Common myeloid progenitor, CD34-positive (primary cell): ENCODE measurements around the gene STX8.

Experiments used
- CTCF ChIA-PET: fragments of 350-600 bp; sonication (Branson Sonifier 250); formaldehyde crosslinking; loops from one replicate; lab custom pipeline; 2021; ENCODE audit warnings: antibody characterized with exemption; lab: Charles Lee
- POLR2A ChIA-PET: fragments of 350-600 bp; sonication (Branson Sonifier 250); formaldehyde crosslinking; loops from one replicate; lab custom pipeline; 2021; ENCODE audit warnings: antibody characterized with exemption; lab: Charles Lee
- DNase-seq, 3 donors: peaks; one replicate each; pipeline versions ENCODE4 v3.0.0 to v3.0.0-alpha.2; 2013
- H3K27ac ChIP-seq, 2 experiments: 1 replicate in 1 of 2; 2 replicates in 1 of 2; pipeline ENCODE4 v1.7.0; 2013; ENCODE audit warnings: inconsistent platforms in 2 of 2, low read length in 2 of 2, mild to moderate bottlenecking in 2 of 2, low read depth in 1 of 2, moderate library complexity in 1 of 2; ENCODE audit not compliant: severe bottlenecking in 2 of 2, insufficient read depth in 1 of 2, poor library complexity in 1 of 2
- H3K27me3 ChIP-seq, 5 experiments: replicated peaks in 2 of 5; 1 replicate in 3 of 5; 2 replicates in 2 of 5; pipeline versions ENCODE4 v1.6.1 to v1.7.0; 2013; ENCODE audit warnings: low read length in 4 of 5, mild to moderate bottlenecking in 2 of 5, moderate library complexity in 2 of 5, inconsistent platforms in 1 of 5; ENCODE audit not compliant: insufficient read depth in 5 of 5, control insufficient read depth in 4 of 5
- H3K36me3 ChIP-seq, 4 experiments: 1 replicate in 2 of 4; 2 replicates in 2 of 4; pipeline versions ENCODE4 v1.6.1 to v1.7.0; 2013; ENCODE audit warnings: low read length in 3 of 4, control low read depth in 1 of 4, mild to moderate bottlenecking in 1 of 4; ENCODE audit not compliant: control insufficient read depth in 4 of 4, insufficient read depth in 4 of 4
- H3K4me1 ChIP-seq, 4 experiments: 1 replicate in 3 of 4; 2 replicates in 1 of 4; pipeline versions ENCODE4 v1.6.1 to v1.7.1; 2013; ENCODE audit warnings: low read length in 3 of 4, mild to moderate bottlenecking in 3 of 4, control low read depth in 1 of 4, inconsistent platforms in 1 of 4, moderate library complexity in 1 of 4; ENCODE audit not compliant: control insufficient read depth in 4 of 4, insufficient read depth in 4 of 4; ENCODE audit errors: control extremely low read depth in 1 of 4
- H3K4me3 ChIP-seq, 7 experiments: 1 replicate in 4 of 7; 2 replicates in 3 of 7; pipeline versions ENCODE4 v1.5.1 to v1.7.0; 2013; ENCODE audit warnings: mild to moderate bottlenecking in 7 of 7, low read length in 6 of 7, moderate library complexity in 6 of 7, inconsistent platforms in 2 of 7, low read depth in 2 of 7, control low read depth in 1 of 7; ENCODE audit not compliant: insufficient read depth in 4 of 7, control insufficient read depth in 1 of 7; ENCODE audit errors: extremely low read depth in 1 of 7
- H3K9me3 ChIP-seq, 5 experiments: 1 replicate in 4 of 5; 2 replicates in 1 of 5; pipeline versions ENCODE4 v1.6.1 to v1.7.1; 2013; ENCODE audit warnings: low read length in 4 of 5, mild to moderate bottlenecking in 2 of 5, inconsistent platforms in 1 of 5, low read depth in 1 of 5, moderate library complexity in 1 of 5; ENCODE audit not compliant: control insufficient read depth in 4 of 5, insufficient read depth in 2 of 5; ENCODE audit errors: control extremely low read depth in 1 of 5
- WGBS: methylation state at CpG from one replicate; pipeline ENCODE4 v1.1.5; 2013; ENCODE audit not compliant: insufficient coverage; 5-methylcytosine and 5-hydroxymethylcytosine counted together

The STX8 gene

DNA sequence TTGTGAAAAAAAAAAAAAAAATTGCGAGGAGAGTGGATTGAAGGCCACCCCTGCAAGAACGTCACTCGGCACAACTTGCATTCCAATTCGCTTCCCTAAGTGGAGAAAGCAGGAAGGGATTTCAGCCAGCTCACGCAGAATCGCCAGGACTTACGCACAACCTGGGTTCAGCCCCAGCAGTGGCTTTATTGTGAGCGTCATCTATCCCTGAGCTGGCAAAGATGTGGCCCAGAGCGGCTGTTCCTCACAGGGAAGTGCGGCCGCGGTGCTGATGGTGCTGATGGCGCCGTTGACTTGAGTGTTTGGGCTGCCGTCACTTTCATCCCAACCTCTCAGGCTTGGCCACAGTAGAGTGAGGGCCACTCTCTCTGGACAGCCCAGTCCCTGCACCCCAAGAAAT, 356.7 kb downstream of the STX8 start:
- H3K27me3 ChIP-seq: no peaks in the 10 kb centered on the region
- 98% methylated on average over 14 of the region's 15 CpGs for WGBS
- H3K4me3 ChIP-seq: no peak overlapping the region
- ChIA-PET CTCF (no interaction called here), POLR2A (interaction anchor here (0.7 kb wide), 1 partner anchor 13 kb away, joined by 3 read pairs; no protein-coding TSS in a partner anchor)
- H3K9me3 ChIP-seq: peaks cover 0 to 12% (median 4%) of the 10 kb centered on the region in 5 experiments
- no peaks in the 10 kb centered on the region for H3K4me1 ChIP-seq
- H3K36me3 ChIP-seq: no peaks in the 10 kb centered on the region
- no peak overlapping the region for H3K27ac ChIP-seq
- no peak for DNase-seq

GRCh38 chr17:9218064-9218635, 357.5 kb downstream of the STX8 start:
- Histone ChIP-seq H3K27ac (no peak overlapping the region), H3K4me3 (no peak overlapping the region), H3K27me3 (no peaks in the 10 kb centered on the region), H3K36me3 (no peaks in the 10 kb centered on the region), H3K9me3 (peaks cover 0 to 12% (median 4%) of the 10 kb centered on the region in 5 experiments), H3K4me1 (no peaks in the 10 kb centered on the region)
- no peak for DNase-seq
- ChIA-PET CTCF (no interaction called here), POLR2A (interaction anchor here (0.7 kb wide), 1 partner anchor 14 kb away, joined by 3 read pairs; no protein-coding TSS in a partner anchor)
- 96% methylated on average over 6 of the region's 8 CpGs for WGBS

DNA sequence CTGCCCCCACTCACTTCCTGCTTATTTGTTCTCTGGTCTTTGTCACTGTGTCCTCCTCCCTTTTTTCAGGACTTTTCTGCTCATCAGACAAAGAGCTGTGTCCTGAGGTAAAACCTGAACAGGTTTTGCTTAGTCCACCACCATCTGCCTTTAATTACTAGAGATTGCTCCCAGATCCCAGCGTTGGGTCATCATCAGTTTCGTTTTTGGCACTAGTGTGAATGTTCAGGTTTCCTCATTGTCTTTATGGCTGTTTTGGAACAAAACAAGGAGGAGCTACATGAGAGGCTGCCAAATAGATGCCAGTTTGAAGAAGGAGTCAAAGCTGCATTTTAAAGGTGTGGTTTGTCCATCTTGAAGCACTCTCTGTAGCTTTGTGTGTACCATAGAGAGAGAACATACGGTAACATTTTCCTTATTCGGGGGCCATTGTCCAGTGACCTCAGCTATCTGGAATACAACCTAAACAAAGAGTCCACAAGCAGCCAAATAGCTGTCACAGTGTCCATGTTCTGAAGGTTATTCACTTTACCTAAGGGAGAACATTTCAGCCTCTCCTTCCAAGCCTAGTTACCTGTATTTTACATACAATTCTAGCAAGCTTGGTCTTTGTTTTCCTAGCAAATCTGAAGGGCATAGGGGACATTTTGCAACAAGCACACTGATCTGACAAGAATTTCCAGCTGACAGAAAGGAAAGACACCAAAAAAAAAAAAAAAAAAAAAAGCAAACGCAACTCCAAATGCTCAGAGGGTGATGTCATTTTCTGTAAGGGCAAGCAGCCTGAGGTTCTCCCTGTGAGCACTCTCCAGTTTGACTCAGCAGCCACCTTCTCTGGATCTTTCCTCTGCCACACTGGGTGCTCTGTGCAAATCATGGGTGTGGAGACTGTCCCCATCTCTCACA, 358.2 kb downstream of the STX8 start:
- DNase-seq: no peak
- H3K4me3 ChIP-seq: no peak overlapping the region
- ChIA-PET CTCF (no interaction called here), POLR2A (no interaction called here)
- H3K9me3 ChIP-seq: peaks cover 0 to 12% (median 4%) of the 10 kb centered on the region in 5 experiments
- no peaks in the 10 kb centered on the region for H3K4me1 ChIP-seq
- WGBS: 76% methylated on average over 4 of the region's 5 CpGs
- H3K27me3 ChIP-seq: no peaks in the 10 kb centered on the region
- no peak overlapping the region for H3K27ac ChIP-seq
- H3K36me3 ChIP-seq: no peaks in the 10 kb centered on the region

GRCh38 chr17:9215465-9215864, 360.2 kb downstream of the STX8 start:
- Histone ChIP-seq H3K36me3 (no peaks in the 10 kb centered on the region), H3K4me3 (no peak overlapping the region), H3K9me3 (peaks cover 0 to 12% (median 4%) of the 10 kb centered on the region in 5 experiments), H3K27me3 (no peaks in the 10 kb centered on the region), H3K27ac (no peak overlapping the region), H3K4me1 (peaks cover 0 to 3% (median under 1%) of the 10 kb centered on the region in 4 experiments)
- no peak for DNase-seq
- CTCF ChIA-PET: no interaction called here
- POLR2A ChIA-PET: no interaction called here

DNA sequence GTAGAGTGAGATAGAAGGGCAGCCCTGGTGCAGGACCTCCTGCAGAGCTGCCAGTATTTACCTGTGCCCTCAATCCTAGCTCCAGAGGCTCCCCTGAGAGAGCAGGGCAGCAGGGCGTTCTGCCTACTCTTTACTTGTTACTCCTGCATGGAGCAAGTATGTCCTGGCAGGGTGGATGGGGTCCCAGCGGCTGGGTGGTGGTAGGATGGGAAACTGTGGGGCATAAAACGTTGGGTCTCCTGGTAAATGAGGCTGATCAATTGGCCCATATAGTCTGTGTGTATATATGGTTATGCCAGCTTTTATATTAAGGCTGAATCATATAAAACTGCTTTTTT, 362.3 kb downstream of the STX8 start:
- H3K27me3 ChIP-seq: no peaks in the 10 kb centered on the region
- H3K4me3 ChIP-seq: no peak overlapping the region
- peaks cover 0 to 3% (median under 1%) of the 10 kb centered on the region in 4 experiments for H3K4me1 ChIP-seq
- DNase-seq: no peak
- H3K9me3 ChIP-seq: peaks cover 0 to 12% (median 4%) of the 10 kb centered on the region in 5 experiments
- no peak overlapping the region for H3K27ac ChIP-seq
- ChIA-PET CTCF (no interaction called here), POLR2A (no interaction called here)
- H3K36me3 ChIP-seq: no peaks in the 10 kb centered on the region
- WGBS: 100% methylated on average over 2 of the region's 3 CpGs

DNA sequence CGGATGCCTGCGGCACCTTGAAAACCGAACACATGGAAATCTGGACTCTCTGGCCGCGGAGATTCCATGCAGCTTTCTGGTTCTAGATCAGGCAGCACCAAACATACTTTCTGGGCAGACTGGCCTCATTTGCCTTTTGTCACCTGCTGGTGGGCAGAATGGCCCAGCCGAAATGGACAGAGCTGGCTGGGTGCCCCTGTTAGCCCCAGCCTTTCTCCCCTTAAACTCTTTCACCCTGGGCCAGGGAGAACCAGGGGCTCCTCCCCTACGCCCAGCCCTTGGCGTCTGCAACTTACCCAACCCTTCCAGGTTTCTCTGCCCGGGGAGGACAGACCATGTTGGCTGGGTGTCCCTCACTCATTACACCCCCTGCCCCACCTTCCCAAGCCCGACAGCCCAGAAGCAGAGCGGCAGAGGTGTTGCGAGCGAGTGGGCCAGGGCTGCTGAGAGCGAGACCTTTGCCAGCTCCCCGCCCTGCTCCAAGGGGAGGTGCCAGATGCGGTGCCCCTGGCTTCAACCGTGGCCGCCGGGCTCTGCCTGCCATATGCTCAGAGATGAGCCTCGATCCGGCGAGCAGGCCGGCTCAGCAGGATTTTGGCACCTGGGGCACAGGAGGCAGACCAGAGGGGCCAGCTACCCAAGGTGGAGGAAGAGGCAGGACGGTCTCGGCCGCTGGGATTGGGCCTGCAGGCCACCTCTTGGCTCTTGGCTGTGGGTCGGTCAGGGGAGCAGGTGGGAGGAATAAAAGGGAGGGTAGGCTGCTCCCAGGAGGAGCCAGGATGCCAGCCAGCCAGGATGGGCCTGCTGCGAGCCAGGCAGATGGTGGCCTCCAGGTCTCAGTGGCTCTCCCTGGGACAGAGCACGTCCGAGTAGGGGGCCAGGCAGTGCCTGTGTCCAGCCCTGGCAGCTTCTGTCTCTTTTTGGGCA, 363.0 kb downstream of the STX8 start:
- Histone ChIP-seq H3K27me3 (no peaks in the 10 kb centered on the region), H3K4me3 (no peak overlapping the region), H3K27ac (no peak overlapping the region), H3K9me3 (peaks cover 0 to 12% (median 4%) of the 10 kb centered on the region in 5 experiments), H3K36me3 (no peaks in the 10 kb centered on the region), H3K4me1 (peaks cover 0 to 3% (median under 1%) of the 10 kb centered on the region in 4 experiments)
- CTCF ChIA-PET: no interaction called here
- DNase-seq: no peak
- POLR2A ChIA-PET: no interaction called here
- 96% methylated on average over 22 of the region's 30 CpGs for WGBS
